Mesendoderm (in vitro differentiated cells): ENCODE results near the gene REXO4.
"Not testable (repeated sequence)": the region's sequence is repeated elsewhere in the genome, so short reads cannot be mapped to it uniquely, and the experiment has no call there.

Experiments
- DNase-seq: peaks from one replicate; pipeline ENCODE4 v3.0.0; 2013
- H2AK5ac ChIP-seq: 2 replicates; pipeline ENCODE4 v1.6.1; 2013; ENCODE audit warnings: low read length, inconsistent platforms
- H2BK120ac ChIP-seq: 2 replicates; pipeline ENCODE4 v1.6.1; 2013; ENCODE audit warnings: low read depth, mild to moderate bottlenecking, low read length, moderate library complexity, mixed read lengths
- H2BK15ac ChIP-seq: replicated peaks from 2 replicates; pipeline ENCODE4 v1.6.1; 2013; ENCODE audit warnings: low read depth, mild to moderate bottlenecking, moderate library complexity
- H2BK5ac ChIP-seq: 2 replicates; pipeline ENCODE4 v1.6.1; 2013; ENCODE audit warnings: low read length, inconsistent platforms
- H3K18ac ChIP-seq: 2 replicates; pipeline ENCODE4 v1.6.1; 2013; ENCODE audit warnings: mild to moderate bottlenecking, low read length, mixed read lengths
- H3K23ac ChIP-seq: one replicate; pipeline ENCODE4 v1.6.1; 2013; ENCODE audit warnings: low read length
- H3K27ac ChIP-seq: 2 replicates; pipeline ENCODE4 v1.5.1; 2013; ENCODE audit warnings: low read depth, mild to moderate bottlenecking, inconsistent platforms, low read length, moderate library complexity
- H3K27me3 ChIP-seq: 2 replicates; pipeline ENCODE4 v1.6.1; 2013; ENCODE audit warnings: low read length, control low read depth, mild to moderate bottlenecking, inconsistent platforms; ENCODE audit not compliant: insufficient read depth, poor library complexity
- H3K36me3 ChIP-seq: 2 replicates; pipeline ENCODE4 v1.6.1; 2013; ENCODE audit warnings: low read length, inconsistent platforms; ENCODE audit not compliant: control insufficient read depth, insufficient read depth
- H3K4ac ChIP-seq: one replicate; pipeline ENCODE4 v1.6.1; 2013; ENCODE audit warnings: low read depth, mild to moderate bottlenecking, low read length, moderate library complexity
- H3K4me1 ChIP-seq: 2 replicates; pipeline ENCODE4 v1.6.1; 2013; ENCODE audit warnings: low read depth, low read length, inconsistent platforms; ENCODE audit not compliant: control insufficient read depth
- H3K4me2 ChIP-seq: 2 replicates; pipeline ENCODE4 v1.6.1; 2013; ENCODE audit warnings: low read length
- H3K4me3 ChIP-seq: 2 replicates; pipeline ENCODE4 v1.5.1; 2013; ENCODE audit warnings: mild to moderate bottlenecking, low read length
- H3K56ac ChIP-seq: one replicate; pipeline ENCODE4 v1.6.1; 2013; ENCODE audit warnings: low read length
- H3K79me1 ChIP-seq: 2 replicates; pipeline ENCODE4 v1.6.1; 2013; ENCODE audit warnings: low read length, inconsistent platforms
- H3K79me2 ChIP-seq: 2 replicates; pipeline ENCODE4 v1.6.1; 2013; ENCODE audit warnings: mild to moderate bottlenecking, low read length; ENCODE audit not compliant: control insufficient read depth, insufficient read depth
- H3K9ac ChIP-seq: 2 replicates; pipeline ENCODE4 v1.6.1; 2013; ENCODE audit warnings: low read length, inconsistent platforms
- H4K5ac ChIP-seq: one replicate; pipeline ENCODE4 v1.6.1; 2013; ENCODE audit warnings: low read length
- H4K8ac ChIP-seq: one replicate; pipeline ENCODE4 v1.6.1; 2013; ENCODE audit warnings: low read depth, mild to moderate bottlenecking, control low read depth, low read length, moderate library complexity
- WGBS: extraction: QIAGEN DNeasy Blood & Tissue Kit; methylation state at CpG from one replicate; pipeline ENCODE4 v1.1.7; 2013; ENCODE audit warnings: low lambda C conversion rate, missing lambda C conversion rate; ENCODE audit not compliant: insufficient coverage; ENCODE audit errors: extremely low coverage; 5-methylcytosine and 5-hydroxymethylcytosine counted together

Gene REXO4

GRCh38 chr9:133380734-133381133 lies 37.1 kb downstream of the REXO4 start:
- Histone ChIP-seq H2BK120ac (no peak overlapping the region), H3K79me2 (no peaks in the 10 kb centered on the region), H3K27me3 (no peaks in the 10 kb centered on the region), H3K4ac (no peak overlapping the region), H4K5ac (no peak overlapping the region), H3K56ac (no peak overlapping the region), H2BK5ac (no peak overlapping the region), H4K8ac (no peak overlapping the region), H3K79me1 (no peaks in the 10 kb centered on the region), H2BK15ac (no peak overlapping the region), H3K4me3 (no peak overlapping the region), H3K27ac (no peak overlapping the region), H3K36me3 (no peaks in the 10 kb centered on the region), H3K9ac (no peak overlapping the region), H3K18ac (no peak overlapping the region), H3K4me2 (no peak overlapping the region), H2AK5ac (no peak overlapping the region), H3K23ac (no peak overlapping the region), H3K4me1 (no peaks in the 10 kb centered on the region)
- WGBS, result no CpG with 5 or more reads among the region's 4 CpGs
- DNase-seq, result no peak

- Histone ChIP-seq H3K4me1 (no peaks in the 10 kb centered on the region), H3K56ac (no peak overlapping the region), H3K79me1 (peaks cover 4% of the 10 kb centered on the region), H2BK5ac (no peak overlapping the region), H2BK120ac (no peak overlapping the region), H4K5ac (no peak overlapping the region), H3K79me2 (peaks cover 11% of the 10 kb centered on the region), H3K23ac (no peak overlapping the region), H2BK15ac (no peak overlapping the region), H3K4me3 (no peak overlapping the region), H3K27me3 (no peaks in the 10 kb centered on the region), H3K9ac (no peak overlapping the region), H3K27ac (no peak overlapping the region), H3K4ac (no peak overlapping the region), H2AK5ac (no peak overlapping the region), H3K36me3 (no peaks in the 10 kb centered on the region), H3K4me2 (no peak overlapping the region), H3K18ac (no peak overlapping the region), H4K8ac (no peak overlapping the region)
- no peak for DNase-seq
- no CpG with 5 or more reads among the region's 14 CpGs for WGBS
These were observed 38.4 kb downstream of the REXO4 start for GRCh38 chr9:133379153-133380086.

GRCh38 chr9:133378408-133378962 lies 39.3 kb downstream of the REXO4 start:
- Histone ChIP-seq H4K8ac (no peak overlapping the region), H3K23ac (no peak overlapping the region), H2BK5ac (no peak overlapping the region), H2BK15ac (no peak overlapping the region), H3K18ac (no peak overlapping the region), H3K4me1 (no peaks in the 10 kb centered on the region), H3K56ac (no peak overlapping the region), H2AK5ac (no peak overlapping the region), H3K27me3 (no peaks in the 10 kb centered on the region), H3K4me2 (no peak overlapping the region), H3K36me3 (peaks cover 1% of the 10 kb centered on the region), H3K4ac (no peak overlapping the region), H2BK120ac (no peak overlapping the region), H3K27ac (no peak overlapping the region), H3K79me2 (peaks cover 16% of the 10 kb centered on the region), H4K5ac (no peak overlapping the region), H3K79me1 (peaks cover 5% of the 10 kb centered on the region), H3K4me3 (no peak overlapping the region), H3K9ac (no peak overlapping the region)
- DNase-seq, result no peak
- no CpG with 5 or more reads among the region's 1 CpG for WGBS

GRCh38 chr9:133377721-133378216 lies 40.0 kb downstream of the REXO4 start:
- Histone ChIP-seq H2BK5ac (no peak overlapping the region), H3K27ac (no peak overlapping the region), H3K9ac (no peak overlapping the region), H3K79me1 (peaks cover 9% of the 10 kb centered on the region), H2BK15ac (no peak overlapping the region), H3K23ac (no peak overlapping the region), H3K79me2 (peaks cover 22% of the 10 kb centered on the region), H3K36me3 (peaks cover 2% of the 10 kb centered on the region), H4K5ac (no peak overlapping the region), H3K4me3 (no peak overlapping the region), H4K8ac (no peak overlapping the region), H3K4me1 (no peaks in the 10 kb centered on the region), H2BK120ac (no peak overlapping the region), H2AK5ac (no peak overlapping the region), H3K4ac (no peak overlapping the region), H3K18ac (no peak overlapping the region), H3K27me3 (no peaks in the 10 kb centered on the region), H3K4me2 (no peak overlapping the region), H3K56ac (no peak overlapping the region)
- DNase-seq, result no peak
- WGBS, result no CpG with 5 or more reads among the region's 6 CpGs

GRCh38 chr9:133377280-133377679 lies 40.5 kb downstream of the REXO4 start:
- H3K4me2 ChIP-seq, H3K23ac ChIP-seq, H3K9ac ChIP-seq, H4K8ac ChIP-seq, H4K5ac ChIP-seq, H3K4ac ChIP-seq, H2AK5ac ChIP-seq, H3K18ac ChIP-seq, H2BK120ac ChIP-seq, H3K27me3 ChIP-seq, H2BK5ac ChIP-seq, H3K4me1 ChIP-seq, H3K27ac ChIP-seq, H3K36me3 ChIP-seq, H3K4me3 ChIP-seq, DNase-seq, H2BK15ac ChIP-seq, H3K56ac ChIP-seq: not testable (repeated sequence)
- Histone ChIP-seq H3K79me2 (peaks cover 26% of the 10 kb centered on the region), H3K79me1 (peaks cover 14% of the 10 kb centered on the region)
- WGBS, result no CpG with 5 or more reads among the region's 14 CpGs
